Lung (tissue), 12 donors: Measurements from ENCODE around the gene DLG1. TPM values are rescaled to one million over a fixed set of nuclear protein-coding genes. Genes with fewer than 3 reads are reported as not detected.
A peak's percentile ranks its signal among the peaks of the same experiment; 100 is the strongest.

ENCODE experiments used
- ATAC-seq: fragments of 200-7000 bp; cut with Tn5 transposase; one replicate; pipeline ENCODE4 v1.9.1; 2020; ENCODE audit warnings: moderate number of reproducible peaks; ENCODE audit not compliant: insufficient read depth, low FRiP score
- DNase-seq, 3 donors: peaks; one replicate each; pipeline ENCODE4 v3.0.0-alpha.2; 2013 to 2017
- H3K27ac ChIP-seq, 2 donors: one replicate each; pipeline ENCODE4 v1.5.1; 2013; ENCODE audit warnings: mild to moderate bottlenecking in 2 of 2, moderate library complexity in 2 of 2, control low read depth in 1 of 2, inconsistent platforms in 1 of 2, low read depth in 1 of 2, low read length in 1 of 2
- H3K27me3 ChIP-seq, 3 donors: one replicate each; pipeline ENCODE4 v1.5.1; 2013; ENCODE audit warnings: low read length in 2 of 3; ENCODE audit not compliant: control insufficient read depth in 3 of 3, insufficient read depth in 3 of 3
- H3K36me3 ChIP-seq, 4 donors: one replicate each; pipeline ENCODE4 v1.5.1; 2013; ENCODE audit warnings: low read length in 4 of 4, mild to moderate bottlenecking in 1 of 4, moderate library complexity in 1 of 4; ENCODE audit not compliant: control insufficient read depth in 4 of 4, insufficient read depth in 4 of 4
- H3K4me1 ChIP-seq, 5 donors: one replicate each; pipeline ENCODE4 v1.5.1; 2013; ENCODE audit warnings: low read length in 5 of 5, mild to moderate bottlenecking in 2 of 5, moderate library complexity in 1 of 5; ENCODE audit not compliant: control insufficient read depth in 5 of 5, insufficient read depth in 5 of 5
- H3K4me3 ChIP-seq: one replicate; pipeline ENCODE4 v1.5.1; 2013; ENCODE audit warnings: mild to moderate bottlenecking, control low read depth, moderate library complexity
- H3K9ac ChIP-seq, 2 donors: one replicate each; pipeline ENCODE4 v1.5.1; 2013; ENCODE audit warnings: low read length in 2 of 2, control low read depth in 1 of 2; ENCODE audit not compliant: insufficient read depth in 1 of 2
- H3K9me3 ChIP-seq, 4 donors: one replicate each; pipeline ENCODE4 v1.5.1; 2013; ENCODE audit warnings: low read length in 3 of 4, mild to moderate bottlenecking in 1 of 4, moderate library complexity in 1 of 4; ENCODE audit not compliant: control insufficient read depth in 4 of 4, insufficient read depth in 3 of 4
- CTCF ChIP-seq: IDR thresholded peaks from 2 replicates; pipeline ENCODE4 v1.5.1; 2012; ENCODE audit warnings: mild to moderate bottlenecking; ENCODE audit errors: control extremely low read depth, extremely low read depth
- WGBS, 2 donors: extraction: QIAGEN DNeasy Blood & Tissue Kit; methylation state at CpG; one replicate each; pipeline ENCODE4 v1.1.7; 2013; 5-methylcytosine and 5-hydroxymethylcytosine counted together
- polyA plus RNA-seq, 2 donors: library from polyadenylated mRNA; stranded (reverse); fragments of 200-250 nt; gene quantifications; one replicate each; pipeline ENCODE4 v1.2.1, GENCODE V29; 2013
- total RNA-seq, 2 donors: library from RNA; depleted of rRNA in 1 of 2; stranded (reverse); fragments of >200 nt in 1 of 2; gene quantifications; one replicate each; pipeline ENCODE4 v1.2.1, GENCODE V29; 2014 to 2021
- donor health status: control.
- donor health status: control.
- donor health status: Bipolar disorder and iron deficiency.
- donor health status: healthy.
- donor health status: DM: yes; HTN: yes; CAD: no.

The DLG1 gene
- total and polyA plus RNA-seq, 4 donors, result 16.0 to 114 (median 45.7) TPM

GRCh38 chr3:197229178-197229577 lies 69.2 kb downstream of the DLG1 start:
- H3K27me3 ChIP-seq, result no peaks in the 10 kb centered on the region
- no peaks in the 10 kb centered on the region for H3K9me3 ChIP-seq
- H3K4me1 ChIP-seq, result peaks cover 0 to 5% (median 3%) of the 10 kb centered on the region in 5 donors
- 77 to 83% methylated on average over 1 of the region's 1 CpG for WGBS, 2 donors
- no peak overlapping the region for H3K4me3 ChIP-seq
- no peak for ATAC-seq
- no peak for DNase-seq
- TF ChIP-seq CTCF, result no peak
- H3K9ac ChIP-seq, result no peak overlapping the region
- H3K36me3 ChIP-seq, result no peaks in the 10 kb centered on the region
- no peak overlapping the region for H3K27ac ChIP-seq

- Histone ChIP-seq H3K9ac (no peak overlapping the region), H3K4me3 (no peak overlapping the region), H3K9me3 (no peaks in the 10 kb centered on the region), H3K27me3 (no peaks in the 10 kb centered on the region), H3K27ac (no peak overlapping the region), H3K36me3 (no peaks in the 10 kb centered on the region), H3K4me1 (peaks cover 2 to 13% (median 4%) of the 10 kb centered on the region in 5 donors)
- 86 to 91% methylated on average over 2 of the region's 2 CpGs for WGBS, 2 donors
- ATAC-seq (no peak), DNase-seq (peak in 1 of 3 donors; percentile 32)
- TF ChIP-seq CTCF, result no peak
These were observed 70.4 kb downstream of the DLG1 start for GRCh38 chr3:197227780-197228574.

DNA sequence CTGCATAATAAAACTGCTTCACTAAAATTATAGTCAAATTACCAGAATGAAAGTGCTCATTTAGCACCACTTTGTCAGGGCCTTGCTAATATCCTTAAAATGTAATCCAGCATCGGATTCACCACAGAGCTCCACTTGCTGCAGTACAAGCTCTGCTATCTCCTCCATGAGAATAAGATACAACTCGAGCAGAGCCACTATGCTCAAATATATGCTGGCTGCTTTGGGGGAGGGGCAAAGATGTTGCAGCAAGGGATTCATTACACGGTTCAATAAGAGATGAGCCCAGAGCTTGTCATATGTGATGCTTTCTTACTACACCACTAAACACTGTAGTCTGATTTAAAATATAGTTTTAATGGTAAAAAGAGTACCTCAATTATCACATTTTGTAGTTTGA lies 72.2 kb downstream of the DLG1 start:
- Histone ChIP-seq H3K4me1 (peaks cover 1 to 28% (median 12%) of the 10 kb centered on the region in 5 donors), H3K9me3 (no peaks in the 10 kb centered on the region), H3K27ac (no peak overlapping the region), H3K36me3 (no peaks in the 10 kb centered on the region), H3K4me3 (no peak overlapping the region), H3K27me3 (no peaks in the 10 kb centered on the region), H3K9ac (no peak overlapping the region)
- TF ChIP-seq CTCF, result no peak
- WGBS, 2 donors, result 69 to 85% methylated on average over 3 of the region's 3 CpGs
- DNase-seq, result no peak
- no peak for ATAC-seq

DNA sequence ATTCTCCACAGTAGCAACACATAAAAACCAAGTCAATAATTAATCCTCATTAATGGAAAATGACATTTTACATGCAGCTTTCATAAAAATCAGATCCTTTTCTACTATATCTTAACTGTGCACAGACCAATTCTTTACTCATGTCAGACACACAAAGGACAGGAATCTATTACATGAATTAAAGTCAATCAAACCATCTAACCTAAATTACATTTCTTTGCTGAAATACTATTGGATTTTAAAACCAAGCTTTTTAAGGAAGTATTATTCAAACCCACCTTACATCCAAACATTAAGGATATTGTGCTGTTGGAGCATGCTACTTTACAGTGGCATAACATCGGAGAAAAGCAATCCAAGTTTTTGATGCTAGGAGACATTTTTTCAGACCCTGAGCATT lies 72.8 kb downstream of the DLG1 start:
- H3K4me3 ChIP-seq, result no peak overlapping the region
- H3K27ac ChIP-seq, result no peak overlapping the region
- TF ChIP-seq CTCF, result no peak
- no peaks in the 10 kb centered on the region for H3K27me3 ChIP-seq
- no peak overlapping the region for H3K9ac ChIP-seq
- DNase-seq (no peak), ATAC-seq (no peak)
- WGBS, 2 donors, result 85 to 92% methylated on average over 1 of the region's 1 CpG
- H3K36me3 ChIP-seq, result no peaks in the 10 kb centered on the region
- no peaks in the 10 kb centered on the region for H3K9me3 ChIP-seq
- H3K4me1 ChIP-seq, result peaks cover 1 to 28% (median 12%) of the 10 kb centered on the region in 5 donors
